Measurements from ENCODE around the gene IL18RAP.

IL18RAP gene

GRCh38 chr2:102397209-102397608 is 25.8 kb upstream of the IL18RAP start:
- 82% methylated on average over 6 of the region's 6 CpGs for WGBS
- Histone ChIP-seq H3K27me3 (ENCODE audit: insufficient read depth, low read length) (no peaks in the 10 kb centered on the region), H3K9ac (ENCODE audit: low read depth, low read length) (no peak overlapping the region)

GRCh38 chr2:102399499-102400141 is 23.3 kb upstream of the IL18RAP start:
- no peaks in the 10 kb centered on the region for H3K36me3 ChIP-seq (ENCODE audit: insufficient read depth, low read length)
- no peak overlapping the region for H3K27ac ChIP-seq (ENCODE audit: low read depth, low read length)
- no peak overlapping the region for H3K4me3 ChIP-seq (ENCODE audit: low read length)
- H3K9me3 ChIP-seq (ENCODE audit: insufficient read depth, low read depth, low read length), result no peaks in the 10 kb centered on the region
- WGBS, result 91% methylated on average over 7 of the region's 7 CpGs
- no peaks in the 10 kb centered on the region for H3K4me1 ChIP-seq (ENCODE audit: insufficient read depth, low read length)
- H3K27me3 ChIP-seq (ENCODE audit: insufficient read depth, low read length), result no peaks in the 10 kb centered on the region
- H3K9ac ChIP-seq (ENCODE audit: low read depth, low read length), result no peak overlapping the region

More at GRCh38 chr2:102397209-102397608, 25.8 kb upstream of the IL18RAP start:
- H3K9me3 ChIP-seq (ENCODE audit: insufficient read depth, low read depth, low read length), result no peaks in the 10 kb centered on the region
- no peak overlapping the region for H3K27ac ChIP-seq (ENCODE audit: low read depth, low read length)
- no peaks in the 10 kb centered on the region for H3K4me1 ChIP-seq (ENCODE audit: insufficient read depth, low read length)
- no peak overlapping the region for H3K4me3 ChIP-seq (ENCODE audit: low read length)
- H3K36me3 ChIP-seq (ENCODE audit: insufficient read depth, low read length), result no peaks in the 10 kb centered on the region

DNA sequence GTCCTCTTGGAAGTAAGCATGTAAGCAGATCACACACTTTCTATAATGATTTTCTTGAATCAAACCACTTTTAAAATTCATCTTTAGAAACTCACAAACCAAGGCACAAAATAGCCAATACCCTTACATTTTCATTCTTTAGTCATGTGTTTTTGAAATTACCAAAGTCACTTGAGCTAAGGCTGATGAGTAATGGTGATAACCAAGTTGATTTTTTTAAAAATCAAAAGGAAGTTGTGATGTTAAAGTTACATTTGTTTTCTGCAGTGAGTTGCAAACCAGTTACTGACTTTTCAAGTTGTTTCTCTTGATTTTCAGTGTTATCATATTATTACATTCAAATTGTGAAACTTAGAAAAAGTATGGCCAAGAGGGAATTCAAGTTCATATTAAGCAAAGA is 21.5 kb upstream of the IL18RAP start:
- H3K9me3 ChIP-seq (ENCODE audit: insufficient read depth, low read depth, low read length), result no peaks in the 10 kb centered on the region
- H3K4me1 ChIP-seq (ENCODE audit: insufficient read depth, low read length), result no peaks in the 10 kb centered on the region
- no peak overlapping the region for H3K27ac ChIP-seq (ENCODE audit: low read depth, low read length)
- no peak overlapping the region for H3K4me3 ChIP-seq (ENCODE audit: low read length)
- no peaks in the 10 kb centered on the region for H3K36me3 ChIP-seq (ENCODE audit: insufficient read depth, low read length)
- no peak overlapping the region for H3K9ac ChIP-seq (ENCODE audit: low read depth, low read length)
- no peaks in the 10 kb centered on the region for H3K27me3 ChIP-seq (ENCODE audit: insufficient read depth, low read length)

DNA sequence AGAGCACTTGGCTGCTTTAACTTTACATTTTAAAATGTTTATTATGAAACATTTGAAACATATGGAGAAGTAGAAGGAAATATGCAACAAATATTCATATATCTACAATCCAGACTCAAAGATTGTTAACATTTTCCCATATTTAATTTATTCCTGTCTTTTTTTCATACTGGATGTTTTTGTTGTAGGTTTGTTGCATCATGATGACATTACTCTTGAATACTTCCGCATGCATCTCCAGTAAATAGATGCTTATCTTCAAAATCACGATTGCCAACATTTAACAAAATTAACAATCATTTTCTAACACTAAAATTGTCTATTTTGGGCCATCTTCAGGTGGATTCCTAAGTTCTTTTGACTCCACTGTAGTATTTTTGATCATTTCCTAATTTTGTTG is 21.1 kb upstream of the IL18RAP start:
- Histone ChIP-seq H3K27ac (ENCODE audit: low read depth, low read length) (no peak overlapping the region), H3K27me3 (ENCODE audit: insufficient read depth, low read length) (no peaks in the 10 kb centered on the region), H3K9me3 (ENCODE audit: insufficient read depth, low read depth, low read length) (no peaks in the 10 kb centered on the region), H3K4me3 (ENCODE audit: low read length) (no peak overlapping the region), H3K36me3 (ENCODE audit: insufficient read depth, low read length) (no peaks in the 10 kb centered on the region), H3K4me1 (ENCODE audit: insufficient read depth, low read length) (no peaks in the 10 kb centered on the region), H3K9ac (ENCODE audit: low read depth, low read length) (no peak overlapping the region)
- 98% methylated on average over 2 of the region's 2 CpGs for WGBS

GRCh38 chr2:102410952-102411351 is 12.0 kb upstream of the IL18RAP start:
- no peaks in the 10 kb centered on the region for H3K27me3 ChIP-seq (ENCODE audit: insufficient read depth, low read length)
- WGBS, result 96% methylated on average over 3 of the region's 3 CpGs
- H3K36me3 ChIP-seq (ENCODE audit: insufficient read depth, low read length), result no peaks in the 10 kb centered on the region

GRCh38 chr2:102412199-102412598 is 10.8 kb upstream of the IL18RAP start:
- 79% methylated on average over 3 of the region's 3 CpGs for WGBS
- Histone ChIP-seq H3K9me3 (ENCODE audit: insufficient read depth, low read depth, low read length) (peaks cover 21% of the 10 kb centered on the region), H3K9ac (ENCODE audit: low read depth, low read length) (no peak overlapping the region), H3K36me3 (ENCODE audit: insufficient read depth, low read length) (no peaks in the 10 kb centered on the region), H3K4me1 (ENCODE audit: insufficient read depth, low read length) (no peaks in the 10 kb centered on the region), H3K27me3 (ENCODE audit: insufficient read depth, low read length) (no peaks in the 10 kb centered on the region), H3K27ac (ENCODE audit: low read depth, low read length) (no peak overlapping the region), H3K4me3 (ENCODE audit: low read length) (no peak overlapping the region)

More at GRCh38 chr2:102410952-102411351, 12.0 kb upstream of the IL18RAP start:
- no peak overlapping the region for H3K9ac ChIP-seq (ENCODE audit: low read depth, low read length)
- H3K27ac ChIP-seq (ENCODE audit: low read depth, low read length), result no peak overlapping the region
- no peak overlapping the region for H3K4me3 ChIP-seq (ENCODE audit: low read length)
- peaks cover 21% of the 10 kb centered on the region for H3K9me3 ChIP-seq (ENCODE audit: insufficient read depth, low read depth, low read length)
- no peaks in the 10 kb centered on the region for H3K4me1 ChIP-seq (ENCODE audit: insufficient read depth, low read length)

GRCh38 chr2:102417946-102418345 is 5.0 kb upstream of the IL18RAP start:
- peaks cover 6% of the 10 kb centered on the region; the same call in 1 of the 2 replicates for H3K9me3 ChIP-seq (ENCODE audit: insufficient read depth, low read depth, low read length)
- H3K27me3 ChIP-seq (ENCODE audit: insufficient read depth, low read length), result no peaks in the 10 kb centered on the region
- H3K27ac ChIP-seq (ENCODE audit: low read depth, low read length), result no peak overlapping the region
- H3K4me3 ChIP-seq (ENCODE audit: low read length), result no peak overlapping the region
- H3K9ac ChIP-seq (ENCODE audit: low read depth, low read length), result no peak overlapping the region
- WGBS, result 100% methylated on average over 1 of the region's 1 CpG
- no peaks in the 10 kb centered on the region for H3K4me1 ChIP-seq (ENCODE audit: insufficient read depth, low read length)
- no peaks in the 10 kb centered on the region for H3K36me3 ChIP-seq (ENCODE audit: insufficient read depth, low read length)

DNA sequence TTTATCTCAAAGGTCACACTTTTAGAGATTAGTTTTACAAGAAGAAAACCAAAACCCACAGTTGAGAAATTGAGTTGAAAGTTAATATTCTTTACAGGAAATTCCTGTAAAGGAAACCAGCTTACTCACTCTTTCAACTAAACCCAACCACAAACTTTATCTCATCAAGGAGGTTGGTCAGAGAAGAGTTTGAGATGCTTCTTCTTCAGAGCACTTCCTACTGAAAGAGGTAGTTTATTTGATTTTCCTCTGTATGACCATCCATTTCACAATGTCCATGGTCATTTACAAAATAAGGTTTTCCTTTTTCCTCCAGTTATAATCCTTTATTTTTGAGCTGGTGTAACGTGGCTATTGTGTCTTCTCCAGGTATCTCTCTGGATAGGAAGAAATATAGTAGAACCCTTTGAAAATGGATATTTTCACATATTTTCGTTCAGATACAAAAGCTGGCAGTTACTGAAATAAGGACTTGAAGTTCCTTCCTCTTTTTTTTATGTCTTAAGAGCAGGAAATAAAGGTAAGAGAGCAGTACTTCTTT is 4.5 kb upstream of the IL18RAP start:
- Histone ChIP-seq H3K27ac (ENCODE audit: low read depth, low read length) (no peak overlapping the region), H3K4me1 (ENCODE audit: insufficient read depth, low read length) (no peaks in the 10 kb centered on the region), H3K27me3 (ENCODE audit: insufficient read depth, low read length) (no peaks in the 10 kb centered on the region), H3K9me3 (ENCODE audit: insufficient read depth, low read depth, low read length) (peaks cover 2% of the 10 kb centered on the region; the same call in 1 of the 2 replicates), H3K9ac (ENCODE audit: low read depth, low read length) (no peak overlapping the region), H3K4me3 (ENCODE audit: low read length) (no peak overlapping the region), H3K36me3 (ENCODE audit: insufficient read depth, low read length) (no peaks in the 10 kb centered on the region)
- WGBS, result 71% methylated on average over 1 of the region's 2 CpGs

GRCh38 chr2:102420290-102420689 is 2.7 kb upstream of the IL18RAP start:
- H3K27me3 ChIP-seq (ENCODE audit: insufficient read depth, low read length), result no peaks in the 10 kb centered on the region
- no peaks in the 10 kb centered on the region for H3K36me3 ChIP-seq (ENCODE audit: insufficient read depth, low read length)
- 94% methylated on average over 4 of the region's 4 CpGs for WGBS
- no peak overlapping the region for H3K27ac ChIP-seq (ENCODE audit: low read depth, low read length)
- no peaks in the 10 kb centered on the region for H3K9me3 ChIP-seq (ENCODE audit: insufficient read depth, low read depth, low read length)
- no peak overlapping the region for H3K9ac ChIP-seq (ENCODE audit: low read depth, low read length)
- no peak overlapping the region for H3K4me3 ChIP-seq (ENCODE audit: low read length)
- H3K4me1 ChIP-seq (ENCODE audit: insufficient read depth, low read length), result no peaks in the 10 kb centered on the region

- no peak overlapping the region for H3K27ac ChIP-seq (ENCODE audit: low read depth, low read length)
- no peaks in the 10 kb centered on the region for H3K27me3 ChIP-seq (ENCODE audit: insufficient read depth, low read length)
- no peaks in the 10 kb centered on the region for H3K9me3 ChIP-seq (ENCODE audit: insufficient read depth, low read depth, low read length)
- 86% methylated on average over 5 of the region's 5 CpGs for WGBS
- H3K4me3 ChIP-seq (ENCODE audit: low read length), result no peak overlapping the region
- H3K9ac ChIP-seq (ENCODE audit: low read depth, low read length), result no peak overlapping the region
- H3K36me3 ChIP-seq (ENCODE audit: insufficient read depth, low read length), result no peaks in the 10 kb centered on the region
- no peaks in the 10 kb centered on the region for H3K4me1 ChIP-seq (ENCODE audit: insufficient read depth, low read length)
These were observed 835 bp upstream of the IL18RAP start for GRCh38 chr2:102421890-102422759.

DNA sequence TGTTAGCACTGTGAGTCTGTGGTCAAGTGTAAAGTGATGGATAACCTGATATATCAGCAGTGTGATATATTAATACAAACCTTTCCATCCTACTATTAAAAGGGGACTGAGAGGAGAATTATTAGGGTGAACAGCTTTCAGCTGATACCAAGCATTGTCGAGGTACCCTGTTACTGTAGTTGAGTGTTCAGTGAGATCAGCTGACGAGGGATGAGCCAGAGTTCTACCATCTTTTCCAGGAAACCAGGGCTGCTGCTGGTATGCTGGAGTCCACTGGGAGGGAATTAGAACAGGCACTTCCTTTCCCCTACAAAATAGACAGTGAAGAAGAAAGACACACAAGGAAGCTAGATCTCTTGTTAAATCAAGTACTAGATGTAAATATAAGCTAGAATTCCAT is 408 bp downstream of the IL18RAP start:
- H3K4me1 ChIP-seq (ENCODE audit: insufficient read depth, low read length), result no peaks in the 10 kb centered on the region
- no peaks in the 10 kb centered on the region for H3K27me3 ChIP-seq (ENCODE audit: insufficient read depth, low read length)
- no peaks in the 10 kb centered on the region for H3K36me3 ChIP-seq (ENCODE audit: insufficient read depth, low read length)
- H3K4me3 ChIP-seq (ENCODE audit: low read length), result no peak overlapping the region
- H3K9ac ChIP-seq (ENCODE audit: low read depth, low read length), result no peak overlapping the region
- no peaks in the 10 kb centered on the region for H3K9me3 ChIP-seq (ENCODE audit: insufficient read depth, low read depth, low read length)
- 94% methylated on average over 2 of the region's 2 CpGs for WGBS
- H3K27ac ChIP-seq (ENCODE audit: low read depth, low read length), result no peak overlapping the region
